Glomerular visceral epithelial cell (primary cell): ENCODE measurements around the gene CALML5.

Experiments used
- DNase-seq: peaks from one replicate; pipeline ENCODE4 v3.0.0-alpha.2; 2016; ENCODE audit errors: extremely low spot score

CALML5 gene

DNA sequence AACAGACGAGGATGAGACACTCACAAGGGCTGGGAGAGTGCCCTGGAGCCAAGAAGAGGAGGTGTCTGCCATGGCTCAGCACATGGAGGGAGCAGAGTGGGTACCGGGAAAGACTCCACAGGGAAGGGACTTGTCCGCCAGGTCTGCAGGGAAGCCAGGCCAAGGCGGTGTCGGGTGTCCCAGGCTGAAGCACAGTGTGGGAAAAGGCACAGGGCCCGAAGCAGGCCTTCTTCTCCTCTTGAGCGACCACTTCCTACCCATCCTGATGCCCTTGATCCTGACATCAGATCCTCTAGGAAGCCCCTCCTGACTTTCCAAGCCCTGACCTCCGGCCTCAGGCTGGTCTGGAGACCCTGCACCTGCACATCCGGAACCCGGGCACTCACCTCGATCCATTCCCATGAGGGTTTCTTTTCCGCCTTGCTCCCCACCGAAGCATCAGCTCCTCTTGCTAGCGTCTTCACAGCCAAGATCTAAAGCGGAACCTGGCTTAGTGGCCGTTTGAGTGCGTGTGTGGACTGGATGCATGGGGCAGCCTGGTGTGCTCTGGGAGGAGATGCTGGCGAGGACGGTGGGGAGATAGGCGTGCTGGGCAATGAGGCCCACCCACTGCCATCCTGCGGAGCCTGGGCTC, 33.8 kb upstream of the CALML5 start:
- DNase-seq: no peak

DNA sequence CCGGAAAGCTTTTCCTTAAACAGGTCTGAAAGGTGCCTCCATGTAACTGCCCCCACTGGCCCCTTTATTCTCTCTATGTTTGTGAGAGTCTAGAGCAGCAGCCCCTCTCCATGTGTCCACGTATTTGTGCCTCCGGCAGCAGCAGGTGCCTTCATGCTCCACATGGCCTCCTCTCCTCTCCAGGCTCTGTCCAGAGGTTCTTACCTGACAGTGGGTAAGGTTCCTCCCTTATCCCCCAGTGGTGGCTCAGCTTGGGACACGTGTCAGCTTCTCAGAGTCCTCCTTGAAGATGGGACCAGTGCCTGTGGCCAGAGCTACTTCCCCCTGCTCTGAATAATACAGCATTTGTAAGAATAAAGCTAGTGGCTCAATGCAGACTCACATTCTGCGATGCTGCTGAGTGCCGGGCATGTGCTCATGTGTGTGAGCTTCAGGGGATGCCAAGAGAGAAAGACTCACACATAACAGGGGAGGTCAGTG, 33.3 kb upstream of the CALML5 start:
- DNase-seq: no peak

DNA sequence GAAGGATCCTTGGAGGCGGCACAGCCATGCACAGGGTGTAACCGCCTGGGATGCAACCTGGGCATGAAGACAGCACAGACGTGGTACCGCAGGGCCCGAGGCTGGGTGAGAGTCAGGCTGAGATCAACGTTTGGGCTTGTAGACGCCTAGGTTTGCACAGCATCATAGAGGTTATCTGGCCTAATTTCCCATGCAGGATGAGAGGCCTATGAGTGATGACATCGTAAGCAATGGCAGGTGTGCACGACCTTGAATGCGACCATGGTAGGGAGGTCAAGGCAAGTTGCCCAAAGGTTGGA, 32.9 kb upstream of the CALML5 start:
- no peak for DNase-seq

DNA sequence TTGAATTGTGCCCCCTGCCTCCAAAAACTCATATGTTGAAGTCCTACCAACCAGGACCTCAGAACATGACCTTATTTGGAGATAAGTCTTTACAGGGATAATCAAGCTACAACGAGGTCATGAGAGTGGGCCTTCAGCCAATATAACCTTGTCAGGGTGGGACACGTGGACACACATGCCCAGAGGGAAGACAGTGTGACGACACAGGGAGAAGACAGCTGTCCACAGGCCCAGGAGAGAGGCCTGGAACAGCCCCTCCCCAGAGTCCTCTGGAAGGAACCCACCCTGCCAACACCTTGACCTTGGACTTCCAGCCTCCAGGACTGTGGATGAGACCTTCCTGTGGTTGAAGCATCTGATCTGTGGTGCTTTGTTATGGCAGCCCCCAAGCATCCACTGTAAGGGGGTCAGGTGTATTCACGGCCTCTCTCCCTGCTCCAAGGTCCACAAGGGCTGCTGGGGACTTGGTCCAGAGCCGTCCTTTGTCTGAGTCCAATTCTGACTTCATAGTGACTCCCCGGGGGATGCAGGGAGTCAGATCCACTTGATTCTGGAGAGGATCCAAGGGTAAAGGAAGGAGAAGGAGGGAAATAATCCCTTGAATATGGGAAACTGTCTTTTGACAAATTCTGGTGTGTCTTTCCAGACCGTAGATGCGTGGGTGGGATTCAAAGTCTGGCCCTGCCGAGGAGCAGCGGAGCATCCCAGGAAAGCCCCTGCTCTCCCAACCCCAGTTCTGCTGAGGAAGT, 32.4 kb upstream of the CALML5 start:
- no peak for DNase-seq

DNA sequence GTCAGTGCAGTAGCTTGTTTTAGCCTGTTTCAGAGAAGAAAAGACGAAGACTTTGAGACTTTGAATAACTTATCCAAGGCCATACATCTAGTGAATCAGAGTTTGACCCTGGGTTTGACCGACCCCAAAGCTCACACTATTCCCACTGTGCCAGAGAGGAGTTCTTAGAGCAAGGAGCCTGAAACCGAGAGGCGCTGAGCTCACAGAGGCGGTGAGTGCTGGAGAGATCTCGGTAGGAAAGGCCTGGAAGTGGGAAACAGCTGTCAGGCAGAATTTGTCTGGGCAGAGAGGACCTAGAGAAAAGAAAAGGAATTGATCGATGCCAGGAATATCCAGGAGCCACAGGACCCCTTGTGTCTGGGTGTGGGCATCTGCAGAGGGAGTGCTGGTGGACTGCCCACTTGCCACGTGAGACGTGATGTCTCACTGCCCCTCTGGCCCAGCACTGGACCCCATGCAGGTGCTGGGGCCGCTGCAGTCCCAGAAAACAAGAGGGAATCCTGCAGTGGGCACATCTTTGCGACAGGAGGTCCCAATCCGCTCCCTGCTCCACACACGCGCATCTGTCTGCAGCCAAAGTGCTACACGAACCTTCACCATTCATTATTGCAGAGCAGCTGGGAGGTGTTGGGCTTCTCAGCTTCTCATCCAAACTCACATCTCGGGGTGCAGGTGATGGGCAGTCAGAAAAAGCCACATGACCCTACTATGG, 31.6 kb upstream of the CALML5 start:
- DNase-seq: no peak

DNA sequence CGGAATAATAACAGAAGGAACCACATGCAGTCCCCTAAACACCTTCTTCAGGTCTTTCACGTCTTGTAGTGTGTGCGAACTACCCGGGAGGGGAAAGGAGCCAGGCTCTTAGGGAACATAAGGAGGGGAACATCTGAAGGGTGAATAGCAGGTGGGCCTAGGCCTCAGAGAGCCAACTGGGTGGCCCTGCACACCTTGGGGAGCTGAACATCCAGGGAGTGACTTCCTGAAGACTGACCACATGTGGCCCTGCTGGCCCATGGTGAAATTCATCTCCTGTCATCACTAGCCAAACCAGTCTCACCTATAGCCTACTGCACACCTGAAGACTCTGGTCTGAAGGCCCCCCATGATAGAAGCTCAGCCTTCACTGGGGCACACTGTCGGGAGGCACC, 31.0 kb upstream of the CALML5 start:
- no peak for DNase-seq

DNA sequence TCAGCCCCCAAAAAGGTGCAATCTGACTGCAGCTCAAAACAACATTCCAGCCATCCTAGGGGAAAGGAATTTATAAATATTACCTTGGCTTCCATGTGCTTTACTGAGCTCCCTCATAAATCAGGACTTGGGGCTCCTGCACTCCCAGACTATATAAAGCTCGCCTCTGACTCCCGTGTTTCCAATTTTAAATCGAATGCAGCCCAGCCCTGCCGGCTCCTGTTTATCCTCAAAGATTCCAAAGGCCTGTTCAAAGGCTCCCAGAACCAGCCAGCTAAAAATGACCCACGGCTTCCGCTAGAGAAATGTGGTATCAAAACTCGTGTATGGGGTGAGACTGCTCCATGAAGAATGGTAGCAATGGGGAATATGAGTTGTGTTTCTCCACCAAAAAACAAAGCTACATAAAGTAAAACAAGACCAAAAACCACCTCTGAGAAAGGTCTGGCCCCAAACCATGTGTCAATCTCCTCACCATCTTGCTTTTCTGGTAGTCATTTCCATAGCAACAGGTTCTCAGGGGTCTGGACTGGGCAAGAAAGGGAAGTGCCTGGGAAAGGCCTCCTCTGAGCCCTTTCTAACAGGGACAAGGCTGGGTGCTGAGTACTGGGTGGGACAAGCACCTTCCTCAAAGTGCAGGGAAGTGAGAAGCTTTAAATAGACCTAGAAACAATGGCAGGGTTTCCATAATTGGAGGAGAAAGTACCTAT, 30.5 kb upstream of the CALML5 start:
- DNase-seq: no peak

DNA sequence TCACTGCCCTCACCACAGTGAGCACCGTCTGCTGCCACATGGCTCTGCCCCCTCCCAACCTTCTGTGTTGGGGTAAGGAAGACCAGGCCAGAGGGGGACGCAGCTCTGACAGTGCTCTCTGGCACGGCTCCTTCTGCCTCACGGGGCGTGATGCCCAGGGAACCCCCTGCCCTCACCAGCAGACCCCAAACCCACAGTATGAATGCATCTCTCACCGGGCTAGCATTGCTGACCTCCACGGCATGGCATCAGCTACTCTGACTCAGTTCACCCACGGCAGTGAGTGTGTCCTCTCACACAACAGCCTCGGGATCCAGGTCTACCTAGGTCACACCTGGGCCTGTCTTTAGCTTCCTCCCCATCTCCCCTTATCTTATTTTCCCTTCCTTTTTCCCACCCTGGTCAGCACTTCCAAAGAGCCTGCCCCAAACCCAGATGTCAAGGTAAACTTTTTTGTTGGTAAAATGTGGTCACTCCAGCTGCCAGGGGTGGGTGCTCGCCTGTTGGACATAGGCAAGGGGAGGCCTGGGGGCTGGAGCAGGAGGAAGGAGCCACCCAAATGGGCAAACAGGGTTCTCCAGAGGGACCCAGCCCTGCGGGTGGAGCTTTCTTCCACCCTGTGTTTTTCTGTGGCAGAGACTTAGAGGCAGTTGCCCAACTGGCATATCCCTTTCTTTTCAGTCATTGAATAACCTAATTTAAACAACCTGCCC, 29.8 kb upstream of the CALML5 start:
- no peak for DNase-seq

DNA sequence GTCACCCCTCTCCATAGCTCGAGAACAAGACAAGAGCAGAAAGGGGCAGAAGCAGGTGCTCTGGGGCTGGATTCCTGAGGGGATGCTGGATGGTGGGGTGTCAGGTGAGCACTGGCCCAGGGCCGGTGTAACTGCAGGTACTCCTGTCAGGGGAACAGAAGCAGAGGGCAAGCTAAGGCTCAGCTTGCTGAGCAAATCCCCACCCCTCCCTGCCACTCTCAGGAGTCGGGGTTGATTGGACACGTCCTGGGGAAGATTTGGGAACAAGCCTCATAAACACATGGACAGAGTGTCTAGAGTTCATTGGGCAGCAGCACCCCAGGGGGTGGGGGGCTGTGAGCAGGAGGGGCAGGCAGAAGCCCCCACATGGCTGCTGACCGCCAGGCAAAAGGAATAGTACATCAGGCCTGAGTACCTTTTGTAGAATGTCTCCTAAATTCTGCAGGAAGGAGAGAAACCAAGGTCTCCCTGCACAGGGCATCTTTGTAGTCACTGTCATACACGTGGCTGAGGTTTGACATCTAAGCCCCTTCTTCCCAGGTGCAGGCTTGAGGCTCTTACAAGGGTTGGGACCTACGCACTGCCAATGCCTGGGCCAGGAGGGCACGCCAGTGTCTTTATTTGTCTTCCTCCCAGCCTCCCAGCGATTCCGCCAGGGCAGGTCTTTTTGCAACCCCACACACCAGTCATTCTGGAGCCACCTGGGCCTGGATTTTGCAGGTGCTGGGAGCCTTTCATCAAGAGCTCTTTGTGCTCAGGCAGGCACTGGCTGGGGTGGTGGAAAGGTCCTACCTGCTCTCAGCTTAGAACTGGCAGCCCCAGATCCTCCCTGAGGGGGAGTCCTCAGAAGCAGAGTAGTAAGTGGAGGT, 28.2 kb upstream of the CALML5 start:
- DNase-seq: no peak

DNA sequence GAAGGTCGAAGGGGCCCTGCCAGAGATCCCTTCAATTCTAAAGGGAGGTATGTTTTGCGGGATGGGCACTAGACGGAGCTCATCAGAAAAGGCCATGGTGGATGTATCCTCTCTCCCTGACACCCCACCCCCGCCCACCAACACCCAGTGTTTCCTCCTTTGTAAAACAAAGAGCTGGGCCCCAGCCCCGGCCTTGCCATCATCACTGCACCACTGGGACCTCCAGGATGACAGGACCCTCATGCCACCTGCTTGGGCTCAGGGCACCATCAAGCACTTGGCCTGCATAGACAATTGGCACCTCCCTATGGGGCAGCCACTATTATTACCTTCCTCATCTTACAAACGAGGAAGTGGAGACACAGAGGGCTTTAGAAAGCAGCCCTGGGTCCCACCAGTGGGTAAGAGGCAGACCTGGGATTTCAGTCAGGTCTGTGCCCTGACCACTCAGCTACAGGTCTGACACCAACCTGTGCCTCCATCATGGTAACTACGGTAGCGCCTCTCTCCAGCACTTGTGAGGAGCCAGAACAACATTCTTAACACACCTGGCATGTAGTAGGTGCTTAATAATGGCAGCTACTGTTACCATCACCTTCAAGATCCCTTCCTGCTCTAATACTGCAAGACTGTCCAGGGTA, 27.4 kb upstream of the CALML5 start:
- no peak for DNase-seq

DNA sequence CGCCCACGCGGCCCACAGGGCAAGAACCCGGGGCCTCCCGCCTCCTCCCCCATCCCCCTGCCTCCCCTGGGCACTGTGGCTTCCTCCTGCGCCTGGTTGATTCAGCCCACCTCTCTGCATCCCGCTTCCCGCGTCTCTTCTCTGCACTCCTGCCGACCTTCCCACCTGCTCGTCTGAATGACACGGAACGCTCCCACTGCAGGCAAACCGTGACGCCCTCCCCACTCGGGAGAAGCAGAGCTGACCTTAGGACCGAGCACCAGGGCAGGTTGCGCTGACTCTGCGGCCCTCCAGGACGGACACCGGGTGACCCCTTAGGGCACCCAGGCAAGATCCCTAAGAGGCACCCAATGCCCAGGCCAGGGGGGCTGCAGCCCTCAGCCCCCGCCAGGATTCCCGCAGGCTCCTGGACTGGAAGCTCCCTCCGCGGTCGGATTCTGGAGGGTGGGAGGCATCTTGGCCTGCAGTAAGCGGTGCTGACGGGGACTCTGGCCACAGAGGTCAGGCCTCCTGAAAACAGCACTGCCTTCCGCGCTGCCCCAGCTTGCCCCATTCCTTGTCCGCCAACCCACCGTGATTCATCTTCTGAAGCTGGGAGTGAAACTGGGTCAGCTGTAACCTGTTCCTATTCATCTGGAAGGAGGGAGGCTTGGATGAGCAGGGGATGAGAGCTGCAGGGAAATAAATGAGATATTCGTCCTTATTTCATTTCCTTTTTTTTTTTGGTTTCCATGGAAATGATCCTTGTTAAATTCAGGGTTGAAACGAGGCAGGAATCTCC, 26.4 kb upstream of the CALML5 start:
- DNase-seq: peak; percentile 56

DNA sequence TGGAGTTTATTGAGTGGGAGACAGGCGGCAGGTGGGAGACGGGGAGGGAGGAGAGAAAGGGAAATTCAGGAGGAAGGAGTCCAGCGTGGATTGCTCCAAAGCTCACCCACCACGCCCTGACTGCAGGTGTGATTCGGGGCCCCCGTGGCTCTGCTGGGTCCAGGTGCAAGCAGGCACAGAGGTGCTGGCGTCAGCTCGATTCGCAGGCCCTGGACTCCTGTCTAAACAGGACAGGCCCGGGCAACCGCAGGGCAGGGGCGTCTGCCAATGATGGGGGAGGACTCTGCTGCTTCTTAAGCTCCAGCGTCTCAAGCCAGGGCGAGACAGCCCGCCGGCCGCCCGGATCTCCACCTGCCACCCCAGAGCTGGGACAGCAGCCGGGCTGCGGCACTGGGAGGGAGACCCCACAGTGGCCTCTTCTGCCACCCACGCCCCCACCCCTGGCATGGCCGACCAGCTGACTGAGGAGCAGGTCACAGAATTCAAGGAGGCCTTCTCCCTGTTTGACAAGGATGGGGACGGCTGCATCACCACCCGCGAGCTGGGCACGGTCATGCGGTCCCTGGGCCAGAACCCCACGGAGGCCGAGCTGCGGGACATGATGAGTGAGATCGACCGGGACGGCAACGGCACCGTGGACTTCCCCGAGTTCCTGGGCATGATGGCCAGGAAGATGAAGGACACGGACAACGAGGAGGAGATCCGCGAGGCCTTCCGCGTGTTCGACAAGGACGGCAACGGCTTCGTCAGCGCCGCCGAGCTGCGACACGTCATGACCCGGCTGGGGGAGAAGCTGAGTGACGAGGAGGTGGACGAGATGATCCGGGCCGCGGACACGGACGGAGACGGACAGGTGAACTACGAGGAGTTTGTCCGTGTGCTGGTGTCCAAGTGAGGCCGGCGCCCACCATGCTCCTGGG, 25.5 kb upstream of the CALML5 start, which contains the start of gene CALML3:
Gene CALML3 (plus strand): TSS at position 321 of the 920 bp plus-strand sequence. CDS start 125 bp downstream, at position 446.
- DNase-seq: no peak

DNA sequence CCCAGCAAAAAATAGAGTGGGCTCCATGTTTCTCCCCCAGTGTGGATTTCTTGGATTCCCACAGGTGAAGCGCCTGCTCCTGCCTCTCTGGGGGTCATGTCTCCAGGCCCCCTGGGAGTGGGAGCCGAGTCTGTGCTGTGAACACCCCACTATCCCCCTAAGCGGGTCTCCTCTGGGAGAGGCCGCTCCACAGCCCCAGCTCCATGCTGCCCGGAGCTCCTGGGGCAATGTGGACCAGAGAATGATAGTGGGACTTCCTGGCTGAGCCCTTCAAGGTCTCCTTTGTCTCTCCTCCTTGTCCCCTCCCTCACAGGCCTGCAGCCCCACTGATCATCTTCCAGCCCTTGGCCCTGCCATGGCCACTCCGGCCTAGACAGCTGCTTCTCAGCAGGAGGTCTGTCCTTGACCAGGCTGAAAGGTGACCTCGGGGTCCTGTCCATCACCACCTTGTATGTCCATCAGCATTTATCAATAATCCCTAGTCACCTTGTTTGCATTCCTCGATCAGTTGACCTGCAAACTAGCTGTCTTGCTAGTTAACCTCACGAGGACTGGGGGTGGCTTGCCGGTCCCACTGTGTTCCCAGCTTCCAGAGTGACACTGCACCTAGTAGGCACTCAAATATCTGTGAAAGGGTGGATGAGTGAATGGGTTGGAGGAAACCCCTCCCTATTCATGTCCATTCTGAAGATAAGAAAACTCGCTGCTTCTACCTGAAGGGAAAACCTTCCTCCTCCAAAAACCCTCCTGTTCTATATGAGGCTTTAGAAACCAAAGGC, 24.6 kb upstream of the CALML5 start:
- no peak for DNase-seq

DNA sequence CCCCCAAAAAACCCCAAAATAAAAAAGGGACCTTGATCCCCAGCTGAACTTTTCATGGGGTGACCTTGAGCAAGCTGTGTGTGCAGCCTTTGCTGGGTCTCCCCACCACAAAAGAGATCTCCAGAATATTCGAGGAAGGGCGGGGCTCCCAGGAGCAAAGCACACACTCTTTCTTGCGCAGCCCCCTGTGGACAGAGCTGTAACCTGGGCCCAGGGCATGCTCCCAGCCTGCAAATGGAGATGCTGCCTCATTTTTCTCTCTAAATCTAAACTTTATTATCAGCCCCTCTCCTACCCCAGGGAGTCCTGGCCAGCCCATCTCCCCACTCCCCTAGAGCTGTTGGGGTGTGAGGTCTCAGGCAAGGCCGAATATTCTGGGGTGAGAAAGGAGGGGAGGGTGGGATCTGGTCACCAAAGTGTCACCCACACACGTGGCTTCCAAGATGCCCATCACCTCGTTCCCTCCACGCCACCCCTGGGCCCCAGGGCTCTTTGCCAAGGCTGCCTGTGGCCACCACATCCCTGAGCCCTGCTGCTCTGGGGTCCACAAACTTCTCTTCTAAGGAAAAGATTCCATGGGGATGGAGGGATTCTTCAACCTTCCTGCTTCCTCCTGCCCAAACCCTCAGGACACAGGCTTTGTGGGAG, 23.7 kb upstream of the CALML5 start:
- DNase-seq: no peak

DNA sequence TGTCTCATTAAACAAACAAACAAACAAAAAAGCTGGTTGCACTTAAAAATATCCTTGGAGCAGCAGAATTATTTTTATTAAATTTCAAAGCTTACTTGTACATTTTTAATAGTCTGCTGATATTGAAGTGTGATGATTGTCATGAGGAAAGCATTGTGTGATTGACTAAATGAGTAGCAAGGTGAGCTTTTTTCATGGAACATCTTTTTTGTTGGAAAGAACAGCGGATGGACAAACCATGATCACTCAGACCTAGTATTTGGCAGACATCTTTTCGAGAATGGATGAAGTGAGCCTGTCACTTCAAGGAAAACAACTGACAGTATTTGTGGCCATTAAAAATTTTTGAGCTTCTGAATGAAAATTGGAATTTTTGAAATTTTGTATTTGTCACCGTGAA, 19.7 kb upstream of the CALML5 start:
- DNase-seq: no peak

DNA sequence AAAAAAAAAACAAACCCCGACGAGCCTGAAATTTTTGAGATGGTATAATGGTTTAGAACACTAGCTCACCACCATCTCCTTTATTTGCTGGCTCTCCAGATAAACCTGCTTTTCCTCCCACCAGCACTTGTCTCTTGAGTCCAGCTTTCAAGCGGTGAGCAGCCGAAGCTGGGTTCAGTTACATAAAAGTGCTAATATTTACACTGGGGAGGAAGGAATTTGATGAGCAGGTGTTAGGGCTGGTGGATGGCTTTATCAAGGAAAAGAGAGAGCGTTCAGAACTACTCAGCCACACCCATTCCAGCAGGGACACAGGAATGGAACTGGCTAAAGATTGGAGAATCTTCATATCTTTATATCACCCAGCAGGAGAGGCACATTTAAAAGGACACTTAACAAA, 18.8 kb upstream of the CALML5 start:
- no peak for DNase-seq

DNA sequence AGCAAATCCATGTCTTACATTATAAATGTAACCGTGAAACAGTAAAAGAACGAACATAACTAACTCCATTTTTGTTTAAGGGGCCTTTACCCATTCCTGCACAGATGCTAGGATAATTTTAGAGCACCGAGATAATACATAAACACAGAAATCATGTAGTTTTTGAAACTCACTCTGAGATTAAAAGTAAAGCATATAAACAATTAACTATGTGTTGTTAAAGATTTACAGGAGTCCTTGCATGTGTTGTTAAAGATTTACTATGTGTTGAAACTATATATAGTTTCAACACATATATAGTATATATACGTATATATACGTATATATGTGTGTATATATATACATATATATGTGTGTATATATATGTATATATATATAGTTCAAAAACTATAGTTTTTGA, 18.2 kb upstream of the CALML5 start:
- no peak for DNase-seq
